IMR-90 (cell line): Measurements from ENCODE around the gene PARVB.

Source experiments
- CEBPB ChIP-seq: IDR thresholded peaks from 2 replicates; pipeline ENCODE4 v1.6.1; 2012; ENCODE audit warnings: low read depth, low read length, improper control_type of control experiment
- CTCF ChIP-seq: conservative IDR thresholded peaks from 2 replicates; pipeline ENCODE4 v1.5.1; 2012; ENCODE audit warnings: mild to moderate bottlenecking, low read depth, low read length, improper control_type of control experiment
- MAZ ChIP-seq: IDR thresholded peaks from 2 replicates; pipeline ENCODE4 v1.6.1; 2012; ENCODE audit warnings: low read depth, mild to moderate bottlenecking, low read length, improper control_type of control experiment, moderate library complexity, borderline replicate concordance
- MXI1 ChIP-seq: IDR thresholded peaks from 2 replicates; pipeline ENCODE4 v1.6.1; 2012; ENCODE audit warnings: low read depth, mild to moderate bottlenecking, low read length, moderate library complexity, borderline replicate concordance
- POLR2A ChIP-seq: IDR thresholded peaks from 2 replicates; pipeline ENCODE4 v1.6.1; 2012; ENCODE audit warnings: mild to moderate bottlenecking, low read depth, low read length
- RCOR1 ChIP-seq: IDR thresholded peaks from 2 replicates; pipeline ENCODE4 v1.6.1; 2012; ENCODE audit warnings: mild to moderate bottlenecking, low read length, improper control_type of control experiment; ENCODE audit not compliant: insufficient replicate concordance

GRCh38 chr22:44099696-44100095, 75.6 kb downstream of the PARVB start:
- TF ChIP-seq CTCF, result no peak
- TF ChIP-seq POLR2A, result no peak
- no peak for TF ChIP-seq RCOR1
- TF ChIP-seq MAZ, result no peak
- no peak for TF ChIP-seq MXI1
- TF ChIP-seq CEBPB, result no peak
